Myocyte (in vitro differentiated cells): ENCODE measurements around the gene COX8A. TPM values are rescaled to one million over a fixed set of nuclear protein-coding genes. Genes with fewer than 3 reads are reported as not detected.
A peak's percentile ranks its signal among the peaks of the same experiment; 100 is the strongest.
"Not testable (repeated sequence)": the region's sequence is repeated elsewhere in the genome, so short reads cannot be mapped to it uniquely, and the experiment has no call there.

ENCODE experiments used
- DNase-seq: peaks from one replicate; pipeline ENCODE4 v3.0.0-alpha.2; 2012; ENCODE audit warnings: low read depth
- polyA plus RNA-seq: library from polyadenylated mRNA; unstranded; fragments of >200 nt; gene quantifications from one replicate; pipeline ENCODE4 v1.2.1, GENCODE V29; 2012; ENCODE audit warnings: missing spikeins
- total RNA-seq: library from RNA; depleted of rRNA; stranded (reverse); fragments of >200 nt; gene quantifications from 2 replicates; pipeline ENCODE4 v1.2.3, GENCODE V29; 2014

COX8A gene
- 396 and 474 TPM in 2 replicates for total RNA-seq
- 445 TPM for polyA plus RNA-seq

GRCh38 chr11:63974259-63975143 lies at the start of gene COX8A:
Gene COX8A (plus strand): TSS chr11:63974620. CDS start chr11:63974681, 61 bp downstream.
- peak; percentile 100 for DNase-seq

GRCh38 chr11:63929616-63930015 lies 44.8 kb upstream of the COX8A start:
- DNase-seq: no peak

GRCh38 chr11:63931045-63931444 lies 43.4 kb upstream of the COX8A start:
- no peak for DNase-seq

- no peak for DNase-seq
Observed at GRCh38 chr11:63931876-63932275, 42.5 kb upstream of the COX8A start.

GRCh38 chr11:63933459-63933858 lies 41.0 kb upstream of the COX8A start:
- DNase-seq: no peak

GRCh38 chr11:63937713-63938478 lies 36.5 kb upstream of the COX8A start:
- no peak for DNase-seq

GRCh38 chr11:63938479-63939396 lies 35.7 kb upstream of the COX8A start, which contains the start of gene NAA40:
Gene NAA40 (plus strand): TSS chr11:63939002. CDS start chr11:63939097, 95 bp downstream.
- DNase-seq: peak; percentile 92

- no peak for DNase-seq
Observed at GRCh38 chr11:63939397-63939891, 35.0 kb upstream of the COX8A start.

GRCh38 chr11:63940786-63941185 lies 33.6 kb upstream of the COX8A start:
- no peak for DNase-seq

GRCh38 chr11:63941901-63942300 lies 32.5 kb upstream of the COX8A start:
- no peak for DNase-seq

- no peak for DNase-seq
Observed at GRCh38 chr11:63942803-63943202, 31.6 kb upstream of the COX8A start.

GRCh38 chr11:63944987-63945386 lies 29.4 kb upstream of the COX8A start:
- peak; percentile 88 for DNase-seq

GRCh38 chr11:63945477-63946163 lies 28.8 kb upstream of the COX8A start:
- peak; percentile 75 for DNase-seq

GRCh38 chr11:63951779-63952536 lies 22.5 kb upstream of the COX8A start:
- DNase-seq: no peak

GRCh38 chr11:63952570-63952969 lies 21.9 kb upstream of the COX8A start:
- DNase-seq: no peak

- peak; percentile 41 for DNase-seq
Observed at GRCh38 chr11:63958008-63958407, 16.4 kb upstream of the COX8A start.

GRCh38 chr11:63961608-63962412 lies 12.6 kb upstream of the COX8A start:
- DNase-seq: peak; percentile 92

GRCh38 chr11:63963895-63964294 lies 10.5 kb upstream of the COX8A start:
- DNase-seq: not testable (repeated sequence)

- no peak for DNase-seq
Observed at GRCh38 chr11:63966444-63966843, 8.0 kb upstream of the COX8A start.
